RPMI7951 (cell line): ENCODE data around the gene KRT1. TPM values are rescaled to one million over a fixed set of nuclear protein-coding genes. Genes with fewer than 3 reads are reported as not detected.

Experiments used
- DNase-seq: peaks from one replicate; pipeline ENCODE4 v3.0.0-alpha.2; 2012; ENCODE audit warnings: low read depth
- total RNA-seq: library from RNA; depleted of rRNA; stranded (reverse); fragments of >200 nt; shearing (Covaris generic); gene quantifications from 2 replicates; pipeline ENCODE4 v1.2.3, GENCODE V29; 2014

Gene KRT1
- total RNA-seq, 1 experiment from 2014 or later = not detected

DNA sequence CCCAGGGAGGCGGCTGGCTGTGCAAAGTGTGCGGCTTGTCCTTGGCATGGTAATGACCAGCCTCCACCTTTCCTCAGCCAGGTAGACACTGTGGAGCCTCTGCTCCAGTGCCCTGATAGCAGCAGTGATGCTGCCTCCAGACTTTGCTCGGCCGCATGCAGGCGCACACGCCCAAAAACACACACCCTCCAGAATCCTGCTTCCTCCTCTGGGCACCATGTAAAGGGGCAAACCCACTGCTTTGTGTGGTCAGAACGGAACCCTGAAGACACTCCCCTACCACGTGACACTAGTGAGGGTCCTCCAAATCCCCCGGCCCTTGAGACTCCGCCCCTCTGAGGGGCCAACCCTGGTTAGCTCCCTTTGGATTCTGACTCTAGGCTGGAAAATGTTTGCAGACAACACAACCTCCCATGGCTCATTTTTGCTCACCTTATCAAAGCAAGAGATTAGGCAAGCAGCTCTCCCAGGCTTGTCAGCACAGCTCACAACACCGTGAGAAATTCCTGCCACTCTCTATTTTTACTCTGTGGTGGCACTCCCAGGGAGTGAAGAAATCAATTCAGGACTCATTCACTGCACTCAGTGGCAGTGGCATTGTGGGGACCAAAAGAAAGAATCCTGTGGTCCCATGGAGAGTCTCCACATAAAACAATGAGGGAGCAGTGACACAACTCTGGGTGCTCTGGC, 18.6 kb upstream of the KRT1 start:
- no peak for DNase-seq

DNA sequence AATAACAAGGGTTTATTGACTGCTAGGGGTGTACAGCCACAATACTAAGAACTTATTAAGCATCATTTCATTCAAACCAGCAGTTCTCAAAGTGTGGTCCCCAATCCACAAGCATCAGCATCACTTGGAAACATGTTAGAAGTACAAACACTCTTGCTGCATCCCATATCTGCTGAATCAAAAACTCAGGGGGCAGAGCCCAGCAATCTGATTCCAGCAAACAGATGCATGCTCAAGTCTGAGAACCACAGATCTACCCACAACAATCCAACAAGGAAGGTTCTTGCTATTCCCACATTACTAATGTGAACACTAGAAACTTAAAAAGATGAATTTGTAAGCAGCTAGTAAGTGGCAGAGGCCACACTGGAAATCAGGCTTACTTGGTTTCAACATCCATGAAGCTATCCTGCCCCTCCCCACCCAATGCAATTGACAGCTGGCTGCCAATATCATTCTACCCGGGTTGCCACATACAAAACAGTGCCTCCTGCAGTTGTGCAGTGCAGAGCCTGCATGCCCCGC, 16.9 kb upstream of the KRT1 start:
- DNase-seq = no peak

DNA sequence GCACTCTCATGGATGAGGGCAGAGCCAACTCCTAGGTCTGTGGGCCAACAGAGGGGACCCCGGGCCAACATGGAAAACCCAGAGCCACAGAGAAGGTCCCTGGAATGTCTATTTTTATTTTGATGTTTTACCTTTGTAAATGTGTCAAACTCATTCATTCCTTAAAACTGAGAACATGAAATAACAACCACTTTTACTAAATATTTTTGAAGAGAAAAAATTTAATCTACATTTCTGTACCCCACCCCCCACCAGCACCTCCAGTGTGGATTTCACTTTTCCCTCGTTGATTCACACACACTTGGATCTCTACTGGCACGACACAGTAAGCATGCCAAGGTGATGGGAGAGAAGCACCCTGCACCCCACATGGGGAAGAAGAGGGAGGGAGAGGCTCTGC, 16.4 kb upstream of the KRT1 start:
- DNase-seq = no peak

- no peak for DNase-seq
Observed at GRCh38 chr12:52695039-52695438, 14.8 kb upstream of the KRT1 start.

- DNase-seq = no peak
Observed at GRCh38 chr12:52694151-52694550, 13.9 kb upstream of the KRT1 start.

- no peak for DNase-seq
Observed at GRCh38 chr12:52693261-52693660, 13.1 kb upstream of the KRT1 start.

DNA sequence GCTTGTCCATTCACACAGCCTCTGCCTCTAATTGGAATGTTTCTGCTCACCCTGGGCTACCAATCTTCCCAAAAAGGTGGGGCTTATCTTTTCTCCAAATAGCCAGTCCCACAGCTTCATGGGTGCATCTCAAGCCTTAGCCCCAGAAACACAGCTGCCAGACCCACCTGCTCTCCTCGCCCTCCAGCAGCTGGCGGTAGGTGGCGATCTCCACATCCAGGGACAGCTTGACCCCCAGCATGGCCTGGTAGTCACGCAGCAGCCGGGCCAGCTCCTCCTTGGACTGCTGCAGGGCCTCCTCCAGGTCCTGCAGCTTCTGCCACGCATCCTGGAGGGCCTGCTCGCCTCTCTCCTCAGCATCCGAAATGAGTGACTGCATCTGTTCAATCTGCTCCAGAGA, 12.0 kb upstream of the KRT1 start:
- peak; percentile 6 for DNase-seq

DNA sequence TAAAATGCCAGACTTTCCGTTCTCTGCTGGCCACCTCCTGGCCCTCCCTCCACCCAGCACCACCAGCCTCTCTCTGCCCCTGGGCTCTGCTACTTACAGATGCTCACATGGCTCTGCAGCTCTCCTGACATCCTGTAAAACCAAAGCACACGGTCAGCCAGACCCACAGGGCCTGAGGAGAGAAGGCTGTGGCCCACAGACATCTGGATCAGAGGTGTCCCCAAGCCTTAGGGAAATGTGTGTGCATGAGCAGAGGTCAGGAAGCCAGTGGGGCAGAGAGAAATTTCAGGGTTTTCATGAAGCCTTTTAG, 11.6 kb upstream of the KRT1 start:
- no peak for DNase-seq

DNA sequence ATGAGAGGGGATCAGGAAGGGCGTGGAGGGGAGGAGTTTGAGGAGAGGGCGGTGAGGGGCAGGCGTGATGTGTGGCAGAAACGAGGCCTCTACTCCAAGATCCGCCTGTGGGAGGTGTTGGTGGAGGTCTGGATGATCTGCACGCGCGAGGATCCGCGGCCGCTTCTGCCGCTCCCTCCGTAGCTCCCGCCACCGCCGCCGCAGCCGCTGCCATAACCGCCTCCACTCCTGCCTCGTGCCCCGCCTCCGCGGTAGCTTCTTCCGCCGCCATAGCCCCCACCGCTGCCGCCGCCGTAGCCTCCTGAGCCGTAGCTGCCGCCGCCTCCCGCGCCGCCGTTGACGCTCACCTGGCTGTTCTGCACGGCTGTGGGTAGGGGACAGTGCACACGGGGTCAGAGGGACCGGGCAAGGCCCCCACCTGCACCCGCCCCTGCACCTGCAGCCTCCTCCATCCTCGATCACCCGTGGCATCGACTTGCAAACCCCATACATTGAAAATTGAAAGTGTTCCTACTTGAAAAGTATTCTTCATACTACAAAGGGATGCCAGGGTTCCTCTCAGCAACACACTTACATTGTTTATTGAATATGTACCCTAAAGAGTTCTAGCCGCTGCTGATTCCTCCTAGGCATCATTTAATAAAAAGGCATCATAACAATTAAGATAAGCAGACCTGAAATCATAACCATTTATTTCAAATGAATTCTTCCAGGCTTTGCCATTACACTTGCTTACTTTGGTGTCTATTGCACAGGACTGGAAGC, 11.1 kb upstream of the KRT1 start:
- no peak for DNase-seq

DNA sequence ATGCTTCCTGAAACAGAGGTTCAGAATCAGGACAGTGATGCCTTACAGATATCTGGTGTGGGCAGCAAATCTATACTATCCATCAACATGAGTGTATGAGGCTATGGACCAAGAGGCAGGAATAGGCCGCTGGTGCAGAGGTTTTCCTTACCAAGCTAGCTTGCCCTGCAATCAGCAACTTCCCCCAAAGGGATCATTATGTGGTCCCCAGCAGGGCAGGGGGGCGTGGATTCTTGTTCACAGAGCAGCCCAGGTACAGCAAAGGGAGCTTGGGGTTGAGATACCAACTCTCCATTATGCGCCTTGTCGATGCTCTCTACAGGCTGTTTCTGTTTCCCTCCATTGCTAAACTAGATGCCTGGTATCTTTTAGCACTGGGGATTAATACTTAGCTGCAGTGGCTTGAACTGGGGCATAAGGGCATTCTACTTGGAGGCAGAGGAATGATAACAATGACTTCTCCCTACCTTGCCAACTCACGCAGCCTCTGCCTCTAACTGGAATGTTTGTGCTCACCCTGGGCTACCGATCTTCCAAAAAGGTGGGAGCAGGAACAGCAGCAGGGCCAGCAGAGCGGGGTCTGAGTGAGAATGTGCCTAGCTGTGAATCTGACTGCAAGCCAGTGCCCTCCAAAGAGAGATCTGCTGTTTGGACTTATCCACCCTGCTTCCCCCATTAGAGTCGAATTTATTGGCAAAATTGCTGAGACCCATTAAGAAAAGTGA, 10.3 kb upstream of the KRT1 start:
- DNase-seq = no peak

DNA sequence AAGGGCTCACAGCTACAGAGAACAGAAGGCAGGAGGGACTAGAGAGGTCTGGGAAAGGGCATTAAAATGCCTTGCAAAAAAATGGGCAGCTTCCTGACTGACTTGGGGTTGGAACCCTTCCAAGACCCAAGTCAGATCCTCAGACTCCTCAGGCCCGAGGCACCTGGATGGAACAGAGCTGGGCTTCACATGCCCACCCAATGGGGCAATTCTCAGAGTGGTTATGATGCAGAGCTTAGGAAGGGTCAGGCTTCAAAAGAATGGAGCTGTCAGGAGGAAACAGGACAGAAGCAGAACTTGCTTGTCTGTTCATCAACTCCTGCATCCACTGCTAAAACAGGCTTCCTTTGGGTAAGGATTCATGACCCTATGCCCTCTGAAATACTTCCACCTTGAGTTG, 9.7 kb upstream of the KRT1 start:
- DNase-seq = no peak

- no peak for DNase-seq
Observed at GRCh38 chr12:52689239-52689638, 9.0 kb upstream of the KRT1 start.

- no peak for DNase-seq
Observed at GRCh38 chr12:52688481-52688880, 8.3 kb upstream of the KRT1 start.

- no peak for DNase-seq
Observed at GRCh38 chr12:52687497-52688385, 7.5 kb upstream of the KRT1 start.

- DNase-seq = no peak
Observed at GRCh38 chr12:52686756-52687487, 6.7 kb upstream of the KRT1 start.

GRCh38 chr12:52686063-52686462, 5.9 kb upstream of the KRT1 start:
- DNase-seq = no peak

- no peak for DNase-seq
Observed at GRCh38 chr12:52685406-52685890, 5.2 kb upstream of the KRT1 start.

GRCh38 chr12:52684431-52684830, 4.2 kb upstream of the KRT1 start:
- no peak for DNase-seq

GRCh38 chr12:52683575-52684300, 3.5 kb upstream of the KRT1 start:
- DNase-seq = no peak

DNA sequence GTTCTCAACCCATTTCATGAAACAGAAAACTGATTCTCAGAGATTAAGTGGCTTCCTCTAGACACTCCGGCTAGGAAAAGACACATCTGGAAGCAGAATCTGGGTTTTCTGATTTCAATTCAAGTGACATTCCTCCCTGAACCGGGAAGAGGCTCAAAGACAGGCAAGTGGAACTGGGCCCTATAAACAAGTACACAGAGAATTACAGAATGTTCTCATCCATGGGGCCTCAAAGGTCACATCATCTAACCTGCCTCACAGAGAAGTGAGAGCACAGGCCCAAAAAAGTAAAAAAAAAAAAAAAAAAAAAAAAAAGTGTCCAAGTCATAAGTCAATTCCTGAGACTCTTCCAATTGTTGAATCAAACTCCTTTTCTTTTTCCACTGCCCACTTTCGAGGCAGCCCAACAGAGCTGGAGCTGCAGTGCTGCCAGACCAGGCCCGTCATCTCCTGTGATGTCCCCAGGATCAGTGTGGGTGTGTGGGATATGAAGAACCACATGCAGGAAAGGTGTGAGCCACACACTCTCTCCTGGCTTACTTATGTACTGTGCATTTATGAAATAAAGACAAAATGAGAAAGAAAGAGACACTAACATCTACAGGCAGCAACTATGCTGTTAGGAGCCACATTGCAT, 2.8 kb upstream of the KRT1 start:
- no peak for DNase-seq
